Fibroblast of villous mesenchyme (primary cell): ENCODE data around the gene TRAPPC2L. TPM values are rescaled to one million over a fixed set of nuclear protein-coding genes. Genes with fewer than 3 reads are reported as not detected.

Experiments
- DNase-seq: peaks from one replicate; pipeline ENCODE4 v3.0.0-alpha.2; 2010; ENCODE audit warnings: low read depth
- H3K4me3 ChIP-seq: 2 replicates; pipeline ENCODE4 v1.5.1; 2011; ENCODE audit warnings: low read depth, mild to moderate bottlenecking, low read length
- CTCF ChIP-seq: IDR thresholded peaks from 2 replicates; pipeline ENCODE4 v1.5.1; 2012; ENCODE audit warnings: low read depth, mild to moderate bottlenecking, low read length; ENCODE audit not compliant: insufficient read depth
- total RNA-seq: library from RNA; depleted of rRNA; stranded (reverse); fragments of >200 nt; gene quantifications from 2 replicates; pipeline ENCODE4 v1.2.3, GENCODE V29; 2012

Gene TRAPPC2L
- total RNA-seq, 1 donor = 34.5 TPM

- no peak for DNase-seq
- H3K4me3 ChIP-seq = no peak overlapping the region
- no peak for TF ChIP-seq CTCF
Measured at GRCh38 chr16:88909431-88910210, 52.7 kb downstream of the TRAPPC2L start.

- no peak overlapping the region for H3K4me3 ChIP-seq
- no peak for TF ChIP-seq CTCF
- DNase-seq = no peak
Measured at GRCh38 chr16:88910284-88911135, 53.6 kb downstream of the TRAPPC2L start.

GRCh38 chr16:88911136-88911945, 54.4 kb downstream of the TRAPPC2L start:
- no peak for DNase-seq
- no peak overlapping the region for H3K4me3 ChIP-seq
- no peak for TF ChIP-seq CTCF

- no peak for DNase-seq
- H3K4me3 ChIP-seq = no peak overlapping the region
- TF ChIP-seq CTCF = no peak
Measured at GRCh38 chr16:88911946-88912310, 55.0 kb downstream of the TRAPPC2L start.

Other genes starting within 250 kb of the TRAPPC2L start
- gene IL17C, start 218.6 kb upstream of the TRAPPC2L start, total RNA-seq = not detected in 2 replicates
- gene CYBA, start 206.1 kb upstream of the TRAPPC2L start, total RNA-seq = 152 and 167 TPM in 2 replicates
- gene MVD, start 194.0 kb upstream of the TRAPPC2L start, total RNA-seq = 111 and 124 TPM in 2 replicates
- gene SNAI3, start 170.6 kb upstream of the TRAPPC2L start, total RNA-seq = not detected in 2 replicates
- gene RNF166, start 150.7 kb upstream of the TRAPPC2L start, total RNA-seq = 13.0 and 19.0 TPM in 2 replicates
- gene CTU2, start 150.6 kb upstream of the TRAPPC2L start, total RNA-seq = 19.4 and 25.1 TPM in 2 replicates
- 196 and 197 TPM in 2 replicates for gene PIEZO1, start 71.9 kb upstream of the TRAPPC2L start, total RNA-seq
- 7.8 and 12.6 TPM in 2 replicates for gene CDT1, start 53.3 kb upstream of the TRAPPC2L start, total RNA-seq
- 39.7 and 46.1 TPM in 2 replicates for gene APRT, start 45.2 kb upstream of the TRAPPC2L start, total RNA-seq
- gene GALNS, start 180 bp upstream of the TRAPPC2L start, total RNA-seq = 24.8 and 26.3 TPM in 2 replicates
- not detected in 2 replicates for gene PABPN1L, start 9.5 kb downstream of the TRAPPC2L start, total RNA-seq
- not detected in 2 replicates for gene CBFA2T3, start 120.1 kb downstream of the TRAPPC2L start, total RNA-seq
- gene ACSF3, start 236.7 kb downstream of the TRAPPC2L start, total RNA-seq = 20.7 and 22.9 TPM in 2 replicates